MG63 (cell line): ENCODE measurements around the gene ACAN. TPM values are rescaled to one million over a fixed set of nuclear protein-coding genes. Genes with fewer than 3 reads are reported as not detected.

ENCODE experiments used
- DNase-seq: peaks from one replicate; pipeline ENCODE4 v3.0.0-alpha.2; 2020
- H3K27me3 ChIP-seq: fragments of 250-450 bp; sonication (Bioruptor Pico); 2 replicates; pipeline ENCODE4 v1.5.1; 2020; ENCODE audit warnings: mild to moderate bottlenecking, moderate library complexity
- H3K36me3 ChIP-seq: fragments of 250-450 bp; sonication (Bioruptor Pico); 2 replicates; pipeline ENCODE4 v1.5.1; 2020; ENCODE audit warnings: mild to moderate bottlenecking, moderate library complexity
- H3K4me3 ChIP-seq: fragments of 250-450 bp; sonication (Bioruptor Pico); 2 replicates; pipeline ENCODE4 v1.5.1; 2020; ENCODE audit warnings: mild to moderate bottlenecking, moderate library complexity
- H3K9me3 ChIP-seq: fragments of 250-450 bp; sonication (Bioruptor Pico); 2 replicates; pipeline ENCODE4 v1.5.1; 2020; ENCODE audit warnings: mild to moderate bottlenecking, moderate library complexity
- total RNA-seq: library from RNA; depleted of rRNA; stranded (reverse); fragments of >200 nt; shearing (Covaris generic); gene quantifications from 2 replicates; pipeline ENCODE4 v1.2.3, GENCODE V29; 2014; ENCODE audit warnings: low replicate concordance

Gene ACAN
- total RNA-seq, 1 experiment from 2014 or later: 0.16 TPM

DNA sequence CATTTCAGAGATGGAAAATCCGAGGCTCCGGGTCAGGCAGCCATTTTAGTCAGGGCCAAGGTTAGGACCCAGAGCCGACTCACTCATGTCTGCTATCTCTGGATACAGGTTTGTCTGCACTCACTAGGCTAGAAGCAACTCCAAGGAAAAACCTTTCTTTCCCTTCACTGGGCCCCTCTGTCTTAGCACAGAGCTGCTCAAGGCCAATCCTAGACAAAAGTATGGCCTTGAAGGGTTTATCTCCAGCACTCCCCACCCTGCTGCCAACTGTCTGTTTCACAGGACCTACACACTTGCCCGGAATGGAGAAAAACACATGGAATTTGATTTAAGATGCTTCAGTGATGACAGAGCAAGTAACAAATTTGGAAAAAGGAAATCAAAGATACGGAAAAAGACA lies 25.6 kb downstream of the ACAN start:
- no peaks in the 10 kb centered on the region for H3K9me3 ChIP-seq
- H3K36me3 ChIP-seq: no peaks in the 10 kb centered on the region
- DNase-seq: no peak
- no peaks in the 10 kb centered on the region for H3K27me3 ChIP-seq
- no peak overlapping the region for H3K4me3 ChIP-seq

DNA sequence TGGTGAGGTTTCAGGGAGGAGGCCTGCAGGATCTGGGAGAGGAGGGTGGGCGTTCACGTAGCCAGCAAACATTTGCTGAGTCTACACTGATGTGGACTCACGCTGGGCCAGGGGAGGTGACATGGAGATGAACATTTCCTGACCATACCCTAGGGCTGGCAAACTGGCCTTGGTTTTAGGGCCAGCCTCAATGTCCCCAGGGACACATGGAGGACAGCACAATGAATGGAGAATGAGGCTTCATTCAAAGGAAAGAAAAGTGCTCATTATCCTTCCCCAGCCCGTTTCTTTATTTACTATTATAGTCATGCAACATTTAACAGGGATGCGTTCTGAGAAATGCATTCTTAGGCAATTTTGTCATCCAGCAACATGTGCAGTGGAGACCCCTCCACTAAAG lies 26.8 kb downstream of the ACAN start:
- Histone ChIP-seq H3K9me3 (no peaks in the 10 kb centered on the region), H3K36me3 (no peaks in the 10 kb centered on the region), H3K27me3 (no peaks in the 10 kb centered on the region), H3K4me3 (no peak overlapping the region)
- DNase-seq: no peak

DNA sequence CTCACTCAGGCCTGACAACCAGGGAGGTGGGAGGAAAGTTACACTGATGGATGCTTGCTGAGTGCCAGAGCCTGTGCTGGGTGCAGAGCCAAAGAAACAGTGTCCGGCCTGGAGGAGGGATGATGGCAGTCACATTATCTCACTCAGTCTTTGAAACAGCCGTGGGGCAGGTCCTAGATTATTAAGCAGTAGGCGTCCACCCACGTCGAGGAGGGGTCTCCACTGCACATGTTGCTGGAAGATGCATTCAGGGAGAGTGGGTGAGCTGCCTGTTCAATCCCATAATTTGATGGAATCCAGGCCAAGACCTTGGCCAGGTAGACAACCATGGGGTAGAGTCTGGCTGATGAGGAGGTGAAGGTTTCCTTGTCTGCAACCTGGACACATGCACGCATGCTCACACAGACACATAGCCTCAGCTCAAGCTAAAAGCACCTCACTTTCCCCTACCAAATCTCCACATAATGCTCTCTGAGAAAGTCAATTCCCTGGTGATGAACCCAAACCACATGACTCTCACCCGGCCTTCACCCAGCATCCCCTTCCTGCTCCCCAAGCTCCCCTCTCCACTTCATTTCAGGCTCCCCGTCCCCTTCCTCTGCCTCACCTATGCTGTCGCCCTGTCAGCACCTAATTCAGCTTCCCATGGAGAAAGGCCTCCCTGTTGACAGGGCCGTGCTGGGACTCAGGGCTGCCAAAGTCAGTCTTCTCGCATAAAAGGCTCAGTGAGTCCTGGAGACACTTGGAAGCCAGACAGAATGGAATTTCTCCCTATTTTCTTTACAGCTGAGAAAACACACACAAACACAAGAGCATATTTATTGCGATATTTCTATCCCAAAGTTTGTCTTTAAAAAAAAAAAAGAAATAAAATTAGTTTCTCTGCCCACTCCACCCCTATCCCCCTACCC lies 29.8 kb downstream of the ACAN start:
- Histone ChIP-seq H3K4me3 (no peak overlapping the region), H3K9me3 (no peaks in the 10 kb centered on the region), H3K36me3 (no peaks in the 10 kb centered on the region), H3K27me3 (no peaks in the 10 kb centered on the region)
- DNase-seq: no peak

DNA sequence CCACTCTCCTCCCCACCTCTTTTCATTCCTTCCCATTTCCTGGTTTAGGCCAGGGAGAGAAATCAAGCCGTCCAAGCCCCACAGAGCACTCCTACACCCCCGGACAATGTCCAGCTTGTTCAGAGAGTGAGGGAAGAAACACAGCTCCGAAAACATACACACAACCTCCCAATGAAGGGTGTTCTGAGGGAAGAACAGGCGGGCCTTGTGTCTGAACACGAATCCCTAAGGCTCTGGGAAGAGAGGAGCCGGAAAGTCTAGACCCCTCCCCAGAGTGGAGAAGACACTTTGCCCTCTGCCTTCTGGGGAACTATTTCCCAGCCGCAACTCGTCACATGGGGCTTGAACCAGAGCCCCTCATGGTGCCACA lies 30.5 kb downstream of the ACAN start:
- no peak for DNase-seq
- no peaks in the 10 kb centered on the region for H3K27me3 ChIP-seq

DNA sequence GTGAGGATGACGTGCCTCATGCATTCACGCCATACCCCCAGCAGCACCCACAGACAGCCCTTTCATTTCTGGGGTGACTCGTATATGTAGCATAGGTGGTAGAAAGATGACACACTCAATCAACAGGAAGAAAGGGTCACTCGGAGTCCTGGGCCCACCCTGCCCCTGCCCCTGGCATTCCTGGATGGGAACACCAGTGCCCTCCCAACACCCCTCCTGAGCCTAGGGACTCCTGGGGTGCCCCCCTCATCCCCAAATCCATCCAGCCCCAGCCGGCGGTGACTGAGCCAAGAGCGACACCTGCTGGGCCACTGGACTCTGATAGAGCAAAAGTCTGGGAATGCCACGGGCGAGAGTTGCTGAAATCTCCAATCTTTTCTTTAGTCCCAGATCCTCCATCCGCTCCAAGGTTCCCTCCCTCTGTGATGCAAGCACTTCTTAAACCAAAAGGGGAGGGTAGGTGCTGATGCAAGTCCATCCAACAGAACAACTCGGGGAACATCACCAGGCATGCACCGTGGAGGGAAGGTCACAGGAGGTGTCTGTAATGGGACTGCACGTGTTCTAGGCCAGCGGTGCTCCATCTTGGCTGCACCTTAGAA lies 31.1 kb downstream of the ACAN start:
- H3K4me3 ChIP-seq: no peak overlapping the region
- no peaks in the 10 kb centered on the region for H3K36me3 ChIP-seq
- no peaks in the 10 kb centered on the region for H3K9me3 ChIP-seq
- H3K27me3 ChIP-seq: no peaks in the 10 kb centered on the region
- DNase-seq: no peak

More for the DNA sequence above, 30.5 kb downstream of the ACAN start:
- Histone ChIP-seq H3K36me3 (no peaks in the 10 kb centered on the region), H3K4me3 (no peak overlapping the region), H3K9me3 (no peaks in the 10 kb centered on the region)

DNA sequence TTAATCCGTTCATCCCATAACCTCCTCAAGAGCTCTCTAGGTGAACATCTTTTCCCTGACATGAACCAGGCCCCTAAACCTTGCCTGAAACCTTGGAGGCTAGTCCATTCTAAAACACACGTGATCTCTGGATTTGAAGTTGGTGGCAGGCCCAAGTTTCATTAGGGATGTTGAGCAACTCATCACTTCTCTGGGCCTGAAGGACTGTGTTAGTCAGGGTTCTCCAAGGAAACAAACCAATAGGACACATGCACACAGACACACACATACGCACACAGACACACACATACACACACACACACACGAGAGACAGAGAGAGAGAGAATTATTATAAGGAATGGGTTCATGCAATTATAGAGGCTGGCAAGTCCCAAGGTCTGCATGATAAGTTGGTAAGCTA lies 31.9 kb downstream of the ACAN start:
- no peaks in the 10 kb centered on the region for H3K36me3 ChIP-seq
- DNase-seq: no peak
- H3K27me3 ChIP-seq: no peaks in the 10 kb centered on the region
- H3K9me3 ChIP-seq: no peaks in the 10 kb centered on the region
- no peak overlapping the region for H3K4me3 ChIP-seq

DNA sequence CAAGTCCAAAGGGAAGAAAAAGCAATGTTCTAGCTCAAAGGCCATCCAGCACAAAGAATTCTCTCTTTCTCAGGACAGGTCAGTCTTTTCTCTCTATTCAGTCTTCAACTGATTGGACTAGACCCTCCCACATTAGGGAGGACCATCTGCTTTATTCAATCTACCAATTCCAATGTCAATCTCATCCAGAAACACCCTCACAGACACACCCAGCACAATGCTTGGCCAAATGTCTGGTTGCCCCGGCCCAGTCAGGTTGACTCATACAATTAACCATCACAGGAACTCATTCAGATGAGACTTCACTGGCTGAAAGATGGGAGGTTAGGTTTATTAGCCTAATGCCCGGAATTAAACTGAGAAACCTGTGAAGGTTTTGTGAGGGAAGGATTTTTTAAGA lies 32.4 kb downstream of the ACAN start:
- Histone ChIP-seq H3K9me3 (no peaks in the 10 kb centered on the region), H3K27me3 (no peaks in the 10 kb centered on the region), H3K36me3 (no peaks in the 10 kb centered on the region), H3K4me3 (no peak overlapping the region)
- DNase-seq: peak; percentile 52

DNA sequence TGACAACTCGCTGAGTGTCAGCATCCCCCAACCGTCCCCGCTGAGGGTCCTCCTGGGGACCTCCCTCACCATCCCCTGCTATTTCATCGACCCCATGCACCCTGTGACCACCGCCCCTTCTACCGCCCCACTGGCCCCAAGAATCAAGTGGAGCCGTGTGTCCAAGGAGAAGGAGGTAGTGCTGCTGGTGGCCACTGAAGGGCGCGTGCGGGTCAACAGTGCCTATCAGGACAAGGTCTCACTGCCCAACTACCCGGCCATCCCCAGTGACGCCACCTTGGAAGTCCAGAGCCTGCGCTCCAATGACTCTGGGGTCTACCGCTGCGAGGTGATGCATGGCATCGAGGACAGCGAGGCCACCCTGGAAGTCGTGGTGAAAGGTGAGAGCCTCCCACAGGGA lies 35.4 kb downstream of the ACAN start:
- no peaks in the 10 kb centered on the region for H3K36me3 ChIP-seq
- no peak overlapping the region for H3K4me3 ChIP-seq
- no peak for DNase-seq
- H3K9me3 ChIP-seq: no peaks in the 10 kb centered on the region
- H3K27me3 ChIP-seq: no peaks in the 10 kb centered on the region

DNA sequence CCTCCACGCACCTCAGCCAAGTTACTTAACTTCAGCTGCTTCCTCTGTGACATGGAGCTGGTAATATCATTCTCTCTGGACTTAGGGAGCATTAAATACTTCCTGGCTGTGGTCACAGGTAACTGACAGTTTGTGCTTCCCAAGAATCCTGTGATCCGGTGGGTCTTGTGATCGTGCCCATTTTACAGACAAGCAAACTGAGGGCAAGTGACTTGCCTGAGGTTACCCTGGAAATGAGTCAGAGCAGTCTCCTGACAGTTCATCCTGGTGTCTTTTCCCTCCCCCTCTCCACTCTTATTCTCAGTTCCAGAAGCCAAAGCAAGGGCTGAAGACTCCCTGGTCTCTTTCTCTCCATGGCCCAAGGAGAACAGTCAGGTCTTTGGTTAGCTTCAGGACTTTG lies 35.9 kb downstream of the ACAN start:
- DNase-seq: no peak
- no peaks in the 10 kb centered on the region for H3K27me3 ChIP-seq
- no peaks in the 10 kb centered on the region for H3K36me3 ChIP-seq
- H3K4me3 ChIP-seq: no peak overlapping the region
- H3K9me3 ChIP-seq: no peaks in the 10 kb centered on the region

DNA sequence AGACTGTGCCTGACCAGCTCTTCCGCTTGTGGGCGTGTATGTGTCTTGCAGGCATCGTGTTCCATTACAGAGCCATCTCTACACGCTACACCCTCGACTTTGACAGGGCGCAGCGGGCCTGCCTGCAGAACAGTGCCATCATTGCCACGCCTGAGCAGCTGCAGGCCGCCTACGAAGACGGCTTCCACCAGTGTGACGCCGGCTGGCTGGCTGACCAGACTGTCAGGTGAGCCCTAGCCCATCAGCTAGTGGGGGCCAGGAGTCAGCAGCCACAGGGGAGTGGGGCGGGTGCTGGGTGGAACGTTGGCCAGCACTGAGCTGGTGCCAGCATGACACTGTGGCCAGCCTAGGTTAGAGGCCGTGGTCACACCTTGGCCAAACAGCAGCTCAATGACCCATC lies 36.7 kb downstream of the ACAN start:
- H3K4me3 ChIP-seq: no peak overlapping the region
- no peaks in the 10 kb centered on the region for H3K9me3 ChIP-seq
- H3K36me3 ChIP-seq: no peaks in the 10 kb centered on the region
- H3K27me3 ChIP-seq: no peaks in the 10 kb centered on the region
- no peak for DNase-seq

DNA sequence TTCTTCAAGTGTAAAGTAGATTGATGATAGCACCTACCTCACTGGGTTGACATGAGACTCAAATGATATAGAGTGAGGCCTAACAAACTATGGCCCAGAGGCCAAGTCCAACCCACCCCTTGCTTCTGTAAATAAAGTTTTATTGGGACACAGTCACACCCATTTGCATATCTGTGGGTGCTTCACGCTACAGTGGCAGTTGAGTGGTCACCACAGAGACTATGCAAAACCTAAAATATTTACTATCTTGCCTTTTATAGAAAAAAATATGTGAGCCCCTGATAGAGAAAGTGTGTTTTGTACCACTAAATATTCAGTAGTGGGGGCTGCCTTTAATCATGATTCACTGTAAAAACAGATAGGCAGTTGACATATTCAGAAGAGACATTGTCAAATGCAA lies 38.0 kb downstream of the ACAN start:
- Histone ChIP-seq H3K36me3 (no peaks in the 10 kb centered on the region), H3K27me3 (no peaks in the 10 kb centered on the region), H3K9me3 (no peaks in the 10 kb centered on the region), H3K4me3 (no peak overlapping the region)
- no peak for DNase-seq

DNA sequence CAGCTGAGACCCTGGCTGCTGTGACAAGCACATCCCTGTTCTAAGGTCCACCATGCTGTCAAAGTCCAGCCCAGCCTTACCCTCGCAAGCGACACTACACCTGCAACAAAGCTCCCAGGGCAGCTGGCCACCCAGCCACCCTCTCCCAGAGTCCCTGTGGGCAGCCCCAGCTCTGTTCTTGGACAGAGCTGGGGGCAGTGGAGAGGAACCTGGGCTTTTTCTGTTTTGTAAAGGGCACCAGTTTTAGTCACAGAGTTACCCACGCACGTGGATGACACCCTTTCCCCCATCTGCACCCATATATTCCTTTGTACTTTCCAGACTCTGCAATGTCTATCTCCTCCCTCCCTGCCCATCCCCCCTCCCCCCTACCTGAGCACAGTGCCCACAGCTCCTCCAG lies 38.9 kb downstream of the ACAN start:
- H3K27me3 ChIP-seq: no peaks in the 10 kb centered on the region
- DNase-seq: no peak

DNA sequence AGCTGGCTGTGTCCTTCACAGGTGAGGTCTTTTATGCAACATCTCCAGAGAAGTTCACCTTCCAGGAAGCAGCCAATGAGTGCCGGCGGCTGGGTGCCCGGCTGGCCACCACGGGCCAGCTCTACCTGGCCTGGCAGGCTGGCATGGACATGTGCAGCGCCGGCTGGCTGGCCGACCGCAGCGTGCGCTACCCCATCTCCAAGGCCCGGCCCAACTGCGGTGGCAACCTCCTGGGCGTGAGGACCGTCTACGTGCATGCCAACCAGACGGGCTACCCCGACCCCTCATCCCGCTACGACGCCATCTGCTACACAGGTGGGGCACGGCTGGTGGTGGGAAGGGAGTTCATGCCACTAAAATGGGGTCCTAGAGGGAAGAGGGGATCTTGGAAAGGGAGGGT lies 40.1 kb downstream of the ACAN start:
- no peaks in the 10 kb centered on the region for H3K36me3 ChIP-seq
- no peaks in the 10 kb centered on the region for H3K27me3 ChIP-seq
- H3K4me3 ChIP-seq: no peak overlapping the region
- H3K9me3 ChIP-seq: no peaks in the 10 kb centered on the region
- DNase-seq: no peak

More for the DNA sequence above, 38.9 kb downstream of the ACAN start:
- H3K4me3 ChIP-seq: no peak overlapping the region
- no peaks in the 10 kb centered on the region for H3K36me3 ChIP-seq
- H3K9me3 ChIP-seq: no peaks in the 10 kb centered on the region

DNA sequence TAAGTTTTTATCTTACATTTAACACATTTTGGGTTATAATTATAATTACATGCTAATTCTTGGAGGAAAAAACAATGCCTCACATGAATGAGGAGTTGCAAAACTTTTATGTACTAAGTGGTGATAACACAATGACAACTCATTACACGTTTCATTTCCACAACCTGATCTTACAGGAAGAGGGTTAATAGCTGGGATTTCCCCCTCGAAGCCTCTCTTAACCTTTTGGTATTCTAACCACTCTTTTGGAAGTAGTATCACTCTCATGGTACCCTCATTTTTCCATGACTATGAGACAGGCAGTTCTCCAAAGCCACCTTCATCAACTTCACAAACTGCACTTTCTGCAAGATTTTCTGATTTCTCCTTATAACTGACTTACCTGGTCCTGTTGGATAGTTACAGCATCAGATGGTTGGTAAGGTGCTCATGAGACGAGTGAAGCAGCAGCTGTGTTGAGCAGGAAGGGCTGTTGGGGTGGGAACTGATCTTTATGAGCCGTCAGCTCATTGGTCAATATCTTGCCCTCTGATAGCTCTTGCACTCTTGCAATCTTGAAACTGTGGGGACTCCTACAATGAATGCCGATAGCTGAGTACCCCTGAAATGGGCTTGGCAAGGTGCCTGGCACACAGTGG lies 41.6 kb downstream of the ACAN start:
- DNase-seq: no peak
- Histone ChIP-seq H3K36me3 (no peaks in the 10 kb centered on the region), H3K9me3 (no peaks in the 10 kb centered on the region), H3K4me3 (no peak overlapping the region), H3K27me3 (no peaks in the 10 kb centered on the region)

DNA sequence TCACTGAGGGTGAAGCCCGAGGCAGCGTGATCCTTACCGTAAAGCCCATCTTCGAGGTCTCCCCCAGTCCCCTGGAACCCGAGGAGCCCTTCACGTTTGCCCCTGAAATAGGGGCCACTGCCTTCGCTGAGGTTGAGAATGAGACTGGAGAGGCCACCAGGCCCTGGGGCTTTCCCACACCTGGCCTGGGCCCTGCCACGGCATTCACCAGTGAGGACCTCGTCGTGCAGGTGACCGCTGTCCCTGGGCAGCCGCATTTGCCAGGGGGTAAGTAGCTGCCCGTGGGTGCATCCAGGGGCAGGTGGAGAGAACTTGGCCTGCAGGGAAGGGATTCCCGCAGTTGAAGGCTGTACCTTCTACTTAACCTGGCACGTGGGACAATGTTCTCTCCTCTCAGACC lies 42.4 kb downstream of the ACAN start:
- H3K27me3 ChIP-seq: no peaks in the 10 kb centered on the region
- no peaks in the 10 kb centered on the region for H3K36me3 ChIP-seq
- H3K4me3 ChIP-seq: no peak overlapping the region
- DNase-seq: no peak
- no peaks in the 10 kb centered on the region for H3K9me3 ChIP-seq

DNA sequence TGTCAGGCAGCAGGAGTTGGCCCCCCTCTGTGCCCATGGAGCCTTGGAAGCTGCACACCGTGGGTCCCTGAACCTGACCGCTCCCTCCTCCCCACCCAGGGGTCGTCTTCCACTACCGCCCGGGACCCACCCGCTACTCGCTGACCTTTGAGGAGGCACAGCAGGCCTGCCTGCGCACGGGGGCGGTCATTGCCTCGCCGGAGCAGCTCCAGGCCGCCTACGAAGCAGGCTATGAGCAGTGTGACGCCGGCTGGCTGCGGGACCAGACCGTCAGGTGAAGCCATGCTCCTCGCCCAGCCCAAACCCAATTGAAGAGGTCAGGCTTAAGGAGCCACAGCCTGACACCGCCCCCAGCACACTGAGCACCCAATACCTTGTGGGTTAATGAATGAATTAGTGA lies 43.9 kb downstream of the ACAN start:
- Histone ChIP-seq H3K9me3 (no peaks in the 10 kb centered on the region), H3K36me3 (no peaks in the 10 kb centered on the region), H3K27me3 (no peaks in the 10 kb centered on the region), H3K4me3 (no peak overlapping the region)
- DNase-seq: no peak

DNA sequence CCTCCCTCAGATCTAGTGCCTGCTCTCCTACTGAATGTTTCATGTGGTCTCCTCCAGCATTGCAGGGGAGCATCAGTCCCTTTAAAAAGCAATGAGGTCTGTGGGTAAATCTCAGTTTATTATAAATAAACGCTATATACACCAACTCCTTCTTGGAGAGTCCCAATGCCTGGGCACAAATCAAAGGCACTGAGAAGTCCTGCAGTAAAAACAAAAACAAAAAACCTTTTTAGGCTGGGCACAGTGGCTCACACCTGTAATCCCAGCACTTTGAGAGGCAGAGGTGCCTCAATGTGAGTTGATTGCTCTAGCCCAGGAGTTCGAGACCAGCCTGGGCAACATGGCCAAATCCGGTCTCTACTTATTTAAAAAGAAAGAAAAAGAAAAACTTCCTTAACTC lies 45.0 kb downstream of the ACAN start:
- Histone ChIP-seq H3K27me3 (no peaks in the 10 kb centered on the region), H3K9me3 (no peaks in the 10 kb centered on the region), H3K4me3 (no peak overlapping the region), H3K36me3 (no peaks in the 10 kb centered on the region)
- DNase-seq: no peak
